GM21576 (cell line): ENCODE results near the gene MGAT4A.
"Not testable (repeated sequence)": the region's sequence is repeated elsewhere in the genome, so short reads cannot be mapped to it uniquely, and the experiment has no call there.

ENCODE experiments used
- ATAC-seq: cut with Tn5 transposase; IDR thresholded peaks from one replicate; pipeline ENCODE4 v1.9.1; 2021; ENCODE audit warnings: mild to moderate bottlenecking, moderate library complexity; ENCODE audit not compliant: unreplicated experiment

MGAT4A gene

GRCh38 chr2:98664323-98664722 is 66.6 kb downstream of the MGAT4A start:
- no peak for ATAC-seq

GRCh38 chr2:98663511-98664090 is 67.3 kb downstream of the MGAT4A start:
- ATAC-seq: no peak

- not testable (repeated sequence) for ATAC-seq
Measured at GRCh38 chr2:98659491-98659840, 71.5 kb downstream of the MGAT4A start.

GRCh38 chr2:98658816-98659490 is 72.0 kb downstream of the MGAT4A start:
- no peak for ATAC-seq

GRCh38 chr2:98656800-98657199 is 74.1 kb downstream of the MGAT4A start:
- ATAC-seq: no peak

DNA sequence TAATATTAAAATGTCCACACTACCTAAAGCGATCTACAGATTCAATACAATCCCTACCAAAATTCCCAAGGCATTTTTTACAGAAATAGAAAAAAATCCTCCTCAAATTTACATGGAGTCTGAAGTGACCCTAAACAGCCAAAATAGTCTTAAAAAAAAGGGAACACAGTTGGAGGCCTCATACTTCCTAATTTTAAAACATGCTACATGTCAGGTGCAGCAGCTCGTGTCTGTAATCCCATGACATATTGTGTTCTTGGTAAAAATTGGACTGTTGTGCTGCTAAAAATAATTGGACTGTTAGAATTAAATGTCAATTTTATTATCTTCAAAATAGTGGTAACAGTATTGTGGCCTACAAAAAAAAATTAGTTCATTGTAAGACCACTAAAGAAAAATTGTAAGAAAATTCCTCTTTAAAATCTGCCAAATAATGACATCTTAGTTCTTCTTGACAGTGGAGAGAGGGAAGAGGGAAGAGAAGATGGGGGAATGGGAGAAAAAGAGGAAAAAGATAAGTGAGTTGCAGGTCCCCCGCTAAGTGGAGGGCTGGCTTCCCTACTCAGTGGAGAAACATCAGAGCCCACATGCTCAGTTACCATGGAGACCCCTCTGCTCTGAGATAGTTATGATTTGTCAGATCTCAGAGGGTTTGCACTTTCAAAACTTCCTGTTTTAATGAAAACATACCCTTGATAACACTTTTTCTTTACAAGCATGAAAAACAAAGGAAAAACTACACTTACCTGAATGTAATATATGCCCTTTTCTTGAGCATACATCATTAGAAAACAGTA is 76.0 kb downstream of the MGAT4A start:
- ATAC-seq: no peak

DNA sequence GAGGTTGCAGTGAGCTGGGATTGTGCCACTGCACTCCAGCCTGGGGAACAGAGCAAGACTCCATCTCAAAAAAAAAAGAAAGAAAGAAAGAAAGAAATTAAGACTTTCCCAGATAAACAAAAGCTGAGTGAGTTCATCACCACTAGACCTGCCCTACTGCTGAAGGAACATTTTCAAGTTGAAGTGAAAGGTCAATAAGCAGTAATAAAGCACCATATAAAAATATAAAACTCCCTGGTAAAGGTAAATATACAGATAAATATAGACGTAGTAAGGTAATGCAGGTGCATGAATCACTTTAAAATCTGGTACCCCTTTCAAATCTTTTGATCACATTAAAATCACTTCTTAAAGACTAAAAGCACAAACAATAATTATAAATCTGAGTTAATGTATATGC is 79.9 kb downstream of the MGAT4A start:
- no peak for ATAC-seq

GRCh38 chr2:98649992-98650375 is 80.9 kb downstream of the MGAT4A start:
- ATAC-seq: no peak

GRCh38 chr2:98649135-98649991 is 81.6 kb downstream of the MGAT4A start:
- ATAC-seq: no peak

GRCh38 chr2:98648451-98648850 is 82.5 kb downstream of the MGAT4A start:
- no peak for ATAC-seq

- no peak for ATAC-seq
Measured at GRCh38 chr2:98647636-98648035, 83.3 kb downstream of the MGAT4A start.

DNA sequence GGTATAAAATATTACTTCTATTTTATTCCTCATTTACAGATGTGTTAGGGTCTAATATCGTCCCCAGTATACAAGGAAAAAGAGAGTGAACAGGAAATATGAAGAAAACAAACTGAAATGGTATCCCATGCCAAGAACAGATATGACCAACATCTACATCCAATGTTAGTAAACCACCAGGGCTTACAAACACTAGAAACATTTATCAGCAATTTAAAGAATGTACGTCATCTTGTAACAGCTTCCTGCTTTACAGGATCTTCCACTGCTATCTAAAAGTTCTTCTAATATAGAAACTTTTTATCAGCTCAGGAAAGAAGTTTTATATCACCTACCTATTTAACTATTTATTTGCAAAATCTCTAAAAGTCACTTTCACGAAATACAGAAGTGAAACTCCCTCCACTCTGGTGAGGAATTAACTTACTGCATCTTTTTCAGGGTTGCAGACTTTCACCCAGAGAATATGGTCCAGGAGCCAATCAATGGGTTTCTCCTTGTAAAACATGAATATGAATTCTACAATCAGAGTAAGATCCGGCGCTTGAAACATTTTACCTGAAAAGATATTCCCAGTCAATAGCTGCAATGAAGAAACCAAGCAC is 87.3 kb downstream of the MGAT4A start:
- ATAC-seq: no peak

DNA sequence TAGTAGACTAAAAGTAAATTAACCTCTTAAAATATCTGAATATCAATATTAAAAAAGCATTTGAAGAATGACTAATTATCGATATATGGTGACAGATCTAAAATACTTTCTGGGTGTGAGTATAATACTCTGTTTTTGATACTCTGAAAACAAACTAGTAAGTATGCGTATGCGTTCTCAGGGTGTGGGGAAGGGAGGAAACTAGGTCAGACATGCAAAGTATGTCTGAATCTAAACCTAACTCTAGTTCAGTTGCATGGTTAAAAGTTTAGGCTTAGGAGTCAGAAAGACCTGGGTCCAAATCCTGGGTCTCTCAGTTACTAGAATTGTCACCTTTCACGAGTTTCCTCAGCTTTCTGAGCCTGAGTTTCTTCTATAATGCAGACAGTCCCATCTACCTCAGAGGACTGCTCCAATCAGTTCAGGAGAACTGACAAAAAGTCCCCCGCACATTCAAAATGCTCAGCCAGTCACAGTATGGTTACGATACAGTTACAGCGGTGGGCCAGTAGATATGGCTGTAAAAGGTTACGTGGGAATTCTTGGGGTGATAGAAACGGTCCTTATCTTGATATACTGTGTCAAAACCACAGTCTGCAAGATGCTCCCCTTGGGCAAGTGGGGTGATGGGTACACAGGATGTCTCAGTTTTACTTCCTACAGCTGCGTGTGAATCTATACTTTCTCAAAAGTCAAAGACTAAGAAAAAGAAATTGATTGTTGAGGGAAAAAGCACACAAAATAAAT is 93.4 kb downstream of the MGAT4A start:
- ATAC-seq: peak; percentile 80

- no peak for ATAC-seq
Measured at GRCh38 chr2:98634406-98635092, 96.4 kb downstream of the MGAT4A start.

DNA sequence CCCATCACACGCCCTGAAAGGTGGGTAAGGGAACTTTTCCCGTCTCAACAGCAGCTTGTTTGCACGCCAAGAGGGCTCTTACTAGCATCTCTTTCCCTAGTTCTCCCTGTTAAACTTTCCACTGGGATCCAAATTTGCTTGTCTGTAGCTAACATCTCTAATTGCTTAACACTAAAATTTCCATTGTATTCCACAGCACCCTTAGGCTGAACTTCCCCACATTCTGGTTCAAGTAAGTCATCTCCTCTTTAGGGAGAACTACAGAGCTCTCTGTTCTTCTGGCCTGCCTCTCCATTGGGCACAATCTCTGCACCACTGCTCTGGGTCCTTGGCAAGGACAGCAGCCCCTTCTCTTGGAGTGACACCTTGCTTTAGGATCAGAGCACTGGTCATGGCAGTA is 98.6 kb downstream of the MGAT4A start:
- no peak for ATAC-seq

DNA sequence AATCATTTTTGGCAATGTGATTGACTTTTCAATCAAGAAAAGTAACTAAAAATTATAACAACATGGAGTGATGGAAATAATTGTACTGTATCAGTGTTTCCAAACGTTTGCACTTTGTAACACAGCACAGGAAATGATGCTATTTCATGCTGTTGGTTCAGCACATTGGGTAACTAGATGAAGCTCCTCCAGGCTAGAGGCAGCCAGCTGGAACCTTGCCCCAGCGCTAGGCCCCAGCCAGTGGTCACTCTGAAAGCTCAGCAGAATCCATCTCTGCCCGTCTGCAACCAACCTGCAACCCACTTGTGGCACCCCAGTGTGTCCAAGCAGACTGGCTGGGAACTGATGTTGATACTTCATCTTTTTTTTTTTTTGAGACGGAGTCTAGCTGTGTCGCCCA is 107.3 kb downstream of the MGAT4A start:
- no peak for ATAC-seq

DNA sequence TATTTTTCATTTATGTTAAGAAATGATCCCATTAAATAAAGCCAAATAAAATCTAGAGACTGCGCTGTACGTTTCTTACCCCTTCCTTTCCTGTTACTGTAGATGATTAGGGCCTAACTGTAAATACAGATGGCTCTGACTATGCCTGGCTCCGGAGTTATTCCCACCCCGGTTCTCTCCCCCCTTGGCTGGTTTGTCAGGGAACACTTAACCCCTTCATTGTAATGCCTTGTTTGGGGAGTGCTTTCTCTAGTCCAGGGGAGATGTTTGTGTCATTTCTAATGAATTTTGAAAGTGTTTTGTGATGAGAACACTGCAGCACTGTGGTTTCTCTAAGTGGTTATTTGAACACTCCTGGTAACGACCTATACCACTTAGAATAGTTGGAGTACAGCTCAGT is 113.8 kb downstream of the MGAT4A start:
- no peak for ATAC-seq

GRCh38 chr2:98615481-98615880 is 115.5 kb downstream of the MGAT4A start:
- ATAC-seq: no peak

GRCh38 chr2:98614024-98614739 is 116.8 kb downstream of the MGAT4A start:
- no peak for ATAC-seq
